Measurements from ENCODE around the gene GPR146. TPM values are rescaled to one million over a fixed set of nuclear protein-coding genes. Genes with fewer than 3 reads are reported as not detected.

Gene GPR146
- total and polyA plus RNA-seq, 8 donors, result 2.0 to 14.6 (median 7.9) TPM

DNA sequence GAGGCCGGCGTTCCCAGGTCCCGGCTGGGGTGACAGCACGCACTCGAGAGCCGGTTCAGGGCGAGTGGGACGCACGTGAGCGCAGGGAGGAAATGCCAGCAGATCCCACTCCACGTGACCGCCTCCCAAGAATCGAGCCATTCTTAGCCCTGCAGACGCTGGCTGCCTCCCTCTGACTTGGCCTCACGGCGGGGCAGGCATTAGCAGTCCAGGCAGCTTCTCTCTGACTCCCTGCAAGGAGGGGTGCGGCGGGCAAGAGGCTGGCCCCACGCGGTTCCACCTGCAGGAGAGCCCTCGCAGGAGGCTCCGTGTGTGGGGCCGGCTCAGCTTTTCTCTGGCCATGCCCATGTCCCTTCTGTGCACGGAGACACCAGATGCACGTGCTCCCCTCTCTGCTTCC is 10.1 kb downstream of the GPR146 start:
- 31 to 61% (median 50%) methylated on average over 15 to 25 of the region's 25 CpGs for WGBS, 5 donors
- H3K27ac ChIP-seq, result peak overlapping the region; percentile 68 to 93 (median 77)
- TF ChIP-seq POLR2AphosphoS5 (IDR thresholded peaks at IDR 0.05), result no peak
- no peak for TF ChIP-seq EP300 (IDR thresholded peaks at IDR 0.05)
- no peak for TF ChIP-seq POLR2A (IDR thresholded peaks at IDR 0.05)
- no peak for TF ChIP-seq CTCF (IDR thresholded peaks at IDR 0.05)
- peaks cover 55 to 92% (median 90%) of the 10 kb centered on the region in 4 donors for H3K4me1 ChIP-seq
- peak in 1 of 2 donors; percentile 70 for DNase-seq
- peak overlapping the region in 3 of 4 donors; percentile 28 to 55 (median 31) for H3K4me3 ChIP-seq
- H3K36me3 ChIP-seq, result peaks cover 0 to 13% (median 12%) of the 10 kb centered on the region in 4 donors
- no peaks in the 10 kb centered on the region for H3K27me3 ChIP-seq
- H3K9me3 ChIP-seq, result no peaks in the 10 kb centered on the region
- intact Hi-C loops (cut with DNase I; ENCODE audit: low total_unique reads), result no loop called here

- Histone ChIP-seq H3K27me3 (no peaks in the 10 kb centered on the region), H3K27ac (peak overlapping the region; percentile 68 to 93 (median 77)), H3K9me3 (no peaks in the 10 kb centered on the region), H3K36me3 (peaks cover 0 to 13% (median 12%) of the 10 kb centered on the region in 4 donors), H3K4me3 (peak overlapping the region; percentile 28 to 55 (median 31)), H3K4me1 (peaks cover 54 to 89% (median 86%) of the 10 kb centered on the region in 4 donors)
- intact Hi-C loops (cut with DNase I; ENCODE audit: low total_unique reads), result no loop called here
- TF ChIP-seq POLR2A (IDR thresholded peaks at IDR 0.05) (no peak), POLR2AphosphoS5 (IDR thresholded peaks at IDR 0.05) (peak; percentile 36 to 77 (median 63)), EP300 (IDR thresholded peaks at IDR 0.05) (no peak), CTCF (IDR thresholded peaks at IDR 0.05) (no peak)
- DNase-seq, result peak; percentile 88 to 95
- WGBS, 5 donors, result 10 to 26% (median 14%) methylated on average over 23 to 32 of the region's 32 CpGs
These were observed 10.6 kb downstream of the GPR146 start for GRCh38 chr7:1054861-1055450.

DNA sequence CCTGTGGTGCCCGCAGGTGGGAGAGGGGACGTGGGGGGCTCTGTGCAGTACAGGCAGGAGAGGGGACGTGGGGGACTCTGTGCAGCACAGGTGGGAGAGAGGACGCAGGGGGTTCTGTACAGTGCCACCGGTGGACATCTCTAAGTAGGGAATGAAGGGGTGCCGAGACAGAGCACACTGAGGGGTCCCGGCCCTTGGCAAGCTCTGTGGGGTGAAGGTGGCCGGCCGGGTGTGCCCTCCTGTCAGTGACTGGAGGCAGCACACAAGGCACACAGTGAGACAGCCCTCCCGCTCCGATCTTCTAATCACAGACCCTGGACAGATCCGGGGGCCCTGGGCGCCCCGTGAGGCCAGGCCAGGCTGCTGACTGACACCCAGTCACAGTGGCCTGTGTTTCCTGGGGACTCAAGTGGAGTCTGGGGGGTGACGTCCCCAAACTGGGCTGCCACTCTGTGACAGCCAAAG is 11.2 kb downstream of the GPR146 start:
- 40 to 58% (median 45%) methylated on average over 13 to 15 of the region's 15 CpGs for WGBS, 5 donors
- no peaks in the 10 kb centered on the region for H3K9me3 ChIP-seq
- H3K27me3 ChIP-seq, result no peaks in the 10 kb centered on the region
- no peak for DNase-seq
- H3K4me3 ChIP-seq, result peak overlapping the region; percentile 28 to 55 (median 31)
- peak overlapping the region; percentile 68 to 93 (median 77) for H3K27ac ChIP-seq
- peaks cover 0 to 13% (median 12%) of the 10 kb centered on the region in 4 donors for H3K36me3 ChIP-seq
- TF ChIP-seq POLR2AphosphoS5 (IDR thresholded peaks at IDR 0.05), result no peak
- TF ChIP-seq EP300 (IDR thresholded peaks at IDR 0.05), result no peak
- no peak for TF ChIP-seq POLR2A (IDR thresholded peaks at IDR 0.05)
- no peak for TF ChIP-seq CTCF (IDR thresholded peaks at IDR 0.05)
- intact Hi-C loops (cut with DNase I; ENCODE audit: low total_unique reads), result no loop called here
- H3K4me1 ChIP-seq, result peaks cover 59 to 89% (median 86%) of the 10 kb centered on the region in 4 donors

DNA sequence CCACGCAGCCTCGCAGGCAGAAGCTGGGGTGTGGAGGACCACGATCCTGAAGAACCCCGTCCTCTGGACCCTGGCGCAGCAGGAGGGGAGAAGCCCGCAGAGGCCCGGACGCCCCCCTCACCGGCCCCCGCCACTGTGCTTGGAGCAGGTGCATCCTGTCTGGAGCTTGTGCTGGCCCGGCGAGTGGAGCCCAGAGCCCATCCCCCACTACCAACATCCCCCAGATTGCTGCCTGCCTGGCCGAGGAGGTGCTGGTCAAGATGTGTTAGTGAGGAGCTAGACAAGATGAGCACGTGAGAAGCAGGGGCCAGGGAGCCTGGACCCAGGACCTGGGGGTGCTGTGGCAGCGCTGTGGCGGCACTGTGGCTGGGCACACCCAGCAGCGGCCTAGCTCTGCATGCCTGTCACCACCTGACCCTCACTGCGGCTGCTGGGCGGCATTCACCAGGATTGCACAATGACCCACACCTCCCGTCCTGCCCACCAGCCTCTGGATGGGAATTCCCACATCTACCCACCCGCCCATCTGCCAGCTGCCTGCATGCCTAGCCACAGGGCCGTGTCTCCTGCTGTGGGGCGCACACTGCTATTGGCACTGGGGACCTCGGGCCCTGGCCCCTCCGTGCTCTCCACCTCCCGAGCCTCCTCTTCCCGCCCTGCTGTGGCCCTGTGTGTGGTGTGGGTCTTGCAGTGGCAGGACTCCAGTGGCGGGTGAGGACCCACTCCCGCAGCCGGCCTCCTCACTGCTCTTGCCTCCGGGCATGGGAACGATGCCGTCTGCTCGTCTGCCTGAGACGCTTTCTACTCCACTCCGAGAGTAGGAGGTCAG is 11.8 kb downstream of the GPR146 start:
- Histone ChIP-seq H3K27ac (peak overlapping the region; percentile 68 to 93 (median 77)), H3K36me3 (peaks cover 0 to 13% (median 12%) of the 10 kb centered on the region in 4 donors), H3K9me3 (no peaks in the 10 kb centered on the region), H3K4me3 (peak overlapping the region; percentile 28 to 55 (median 31)), H3K4me1 (peaks cover 61 to 89% (median 86%) of the 10 kb centered on the region in 4 donors), H3K27me3 (no peaks in the 10 kb centered on the region)
- WGBS, 5 donors, result 70 to 82% (median 75%) methylated on average over 28 to 36 of the region's 36 CpGs
- TF ChIP-seq EP300 (IDR thresholded peaks at IDR 0.05), result no peak
- TF ChIP-seq POLR2AphosphoS5 (IDR thresholded peaks at IDR 0.05), result no peak
- no peak for TF ChIP-seq CTCF (IDR thresholded peaks at IDR 0.05)
- TF ChIP-seq POLR2A (IDR thresholded peaks at IDR 0.05), result no peak
- intact Hi-C loops (cut with DNase I; ENCODE audit: low total_unique reads), result no loop called here
- peak in 1 of 2 donors; percentile 68 for DNase-seq

All from stomach (tissue), 9 donors.